Activated T-cell treated with anti-CD3 and anti-CD28 coated beads, Interleukin-2, amount 50 U/mL, for 24 hours (primary cell): ENCODE results near the gene CCDC63.
"Not testable (repeated sequence)": the region's sequence is repeated elsewhere in the genome, so short reads cannot be mapped to it uniquely, and the experiment has no call there.

Source experiments
- DNase-seq: peaks from one replicate; pipeline ENCODE4 v3.0.0-alpha.2; 2020
- H3K27ac Mint-ChIP-seq: 2 replicates; pipeline ENCODE4 v1.8.0; 2020; ENCODE audit warnings: mild to moderate bottlenecking, mixed read lengths
- H3K27me3 Mint-ChIP-seq: 2 replicates; pipeline ENCODE4 v1.8.0; 2020; ENCODE audit warnings: mixed read lengths
- H3K36me3 Mint-ChIP-seq: 2 replicates; pipeline ENCODE4 v1.8.0; 2020; ENCODE audit warnings: low read depth, mixed read lengths
- H3K4me1 Mint-ChIP-seq: 2 replicates; pipeline ENCODE4 v1.8.0; 2020; ENCODE audit warnings: low read depth, mixed read lengths
- H3K4me3 Mint-ChIP-seq: 2 replicates; pipeline ENCODE4 v1.8.0; 2020; ENCODE audit warnings: mild to moderate bottlenecking, moderate library complexity, mixed read lengths
- H3K9me3 Mint-ChIP-seq: 2 replicates; pipeline ENCODE4 v1.8.0; 2020; ENCODE audit warnings: mixed read lengths

CCDC63 gene

GRCh38 chr12:110932046-110932445 lies 85.3 kb downstream of the CCDC63 start:
- Mint-ChIP-seq H3K4me3 (no peak overlapping the region), H3K27ac (no peak overlapping the region), H3K27me3 (peaks cover 17% of the 10 kb centered on the region), H3K36me3 (no peaks in the 10 kb centered on the region), H3K9me3 (no peaks in the 10 kb centered on the region), H3K4me1 (peaks cover 2% of the 10 kb centered on the region)
- DNase-seq, result no peak

GRCh38 chr12:110933326-110933974 lies 86.7 kb downstream of the CCDC63 start:
- Mint-ChIP-seq H3K36me3 (no peaks in the 10 kb centered on the region), H3K9me3 (no peaks in the 10 kb centered on the region), H3K27me3 (peaks cover 21% of the 10 kb centered on the region), H3K27ac (no peak overlapping the region), H3K4me3 (no peak overlapping the region), H3K4me1 (peaks cover 6% of the 10 kb centered on the region)
- no peak for DNase-seq

GRCh38 chr12:110934093-110934852 lies 87.5 kb downstream of the CCDC63 start:
- Mint-ChIP-seq H3K27me3 (peaks cover 21% of the 10 kb centered on the region), H3K4me3 (no peak overlapping the region), H3K27ac (no peak overlapping the region), H3K4me1 (peaks cover 6% of the 10 kb centered on the region), H3K9me3 (no peaks in the 10 kb centered on the region), H3K36me3 (no peaks in the 10 kb centered on the region)
- DNase-seq, result no peak

GRCh38 chr12:110935588-110935987 lies 88.8 kb downstream of the CCDC63 start:
- H3K27ac Mint-ChIP-seq, result no peak overlapping the region
- H3K9me3 Mint-ChIP-seq, result no peaks in the 10 kb centered on the region
- peaks cover 21% of the 10 kb centered on the region for H3K27me3 Mint-ChIP-seq
- peaks cover 6% of the 10 kb centered on the region for H3K4me1 Mint-ChIP-seq
- H3K36me3 Mint-ChIP-seq, result no peaks in the 10 kb centered on the region
- no peak overlapping the region for H3K4me3 Mint-ChIP-seq
- DNase-seq, result no peak

- Mint-ChIP-seq H3K27me3 (peaks cover 21% of the 10 kb centered on the region), H3K4me1 (peaks cover 6% of the 10 kb centered on the region), H3K27ac (no peak overlapping the region), H3K4me3 (no peak overlapping the region), H3K9me3 (no peaks in the 10 kb centered on the region), H3K36me3 (no peaks in the 10 kb centered on the region)
- no peak for DNase-seq
These were observed 89.7 kb downstream of the CCDC63 start for GRCh38 chr12:110936367-110937103.

- peak; percentile 77 for DNase-seq
These were observed 90.4 kb downstream of the CCDC63 start for GRCh38 chr12:110937104-110937641.

GRCh38 chr12:110940296-110940695 lies 93.5 kb downstream of the CCDC63 start:
- Mint-ChIP-seq H3K36me3 (no peaks in the 10 kb centered on the region), H3K4me1 (peaks cover 6% of the 10 kb centered on the region)

More at GRCh38 chr12:110937104-110937641, 90.4 kb downstream of the CCDC63 start:
- Mint-ChIP-seq H3K4me1 (peaks cover 6% of the 10 kb centered on the region), H3K27ac (no peak overlapping the region), H3K9me3 (no peaks in the 10 kb centered on the region), H3K27me3 (peaks cover 21% of the 10 kb centered on the region), H3K36me3 (no peaks in the 10 kb centered on the region), H3K4me3 (no peak overlapping the region)

GRCh38 chr12:110940933-110941332 lies 94.1 kb downstream of the CCDC63 start:
- Mint-ChIP-seq H3K36me3 (no peaks in the 10 kb centered on the region), H3K27me3 (peaks cover 12% of the 10 kb centered on the region), H3K27ac (no peak overlapping the region), H3K4me3 (no peak overlapping the region), H3K4me1 (peaks cover 6% of the 10 kb centered on the region), H3K9me3 (peaks cover 5% of the 10 kb centered on the region)
- no peak for DNase-seq

More at GRCh38 chr12:110940296-110940695, 93.5 kb downstream of the CCDC63 start:
- H3K9me3 Mint-ChIP-seq, result no peaks in the 10 kb centered on the region
- no peak for DNase-seq
- no peak overlapping the region for H3K27ac Mint-ChIP-seq
- no peak overlapping the region for H3K4me3 Mint-ChIP-seq
- peaks cover 16% of the 10 kb centered on the region for H3K27me3 Mint-ChIP-seq

GRCh38 chr12:110941391-110941790 lies 94.6 kb downstream of the CCDC63 start:
- peaks cover 6% of the 10 kb centered on the region for H3K4me1 Mint-ChIP-seq
- H3K36me3 Mint-ChIP-seq, result no peaks in the 10 kb centered on the region
- H3K27ac Mint-ChIP-seq, result no peak overlapping the region
- H3K4me3 Mint-ChIP-seq, result no peak overlapping the region
- peaks cover 9% of the 10 kb centered on the region for H3K9me3 Mint-ChIP-seq
- DNase-seq, result no peak
- peaks cover 10% of the 10 kb centered on the region for H3K27me3 Mint-ChIP-seq

- H3K27me3 Mint-ChIP-seq, result no peaks in the 10 kb centered on the region
- DNase-seq, result no peak
- no peaks in the 10 kb centered on the region for H3K36me3 Mint-ChIP-seq
- peaks cover 11% of the 10 kb centered on the region for H3K9me3 Mint-ChIP-seq
- no peak overlapping the region for H3K4me3 Mint-ChIP-seq
- no peak overlapping the region for H3K27ac Mint-ChIP-seq
- H3K4me1 Mint-ChIP-seq, result no peaks in the 10 kb centered on the region
These were observed 96.6 kb downstream of the CCDC63 start for GRCh38 chr12:110943373-110943772.

GRCh38 chr12:110948041-110948440 lies 101.3 kb downstream of the CCDC63 start:
- peaks cover 12% of the 10 kb centered on the region for H3K9me3 Mint-ChIP-seq
- no peaks in the 10 kb centered on the region for H3K4me1 Mint-ChIP-seq

GRCh38 chr12:110950466-110950865 lies 103.7 kb downstream of the CCDC63 start:
- DNase-seq, H3K36me3 Mint-ChIP-seq, H3K27me3 Mint-ChIP-seq, H3K4me1 Mint-ChIP-seq, H3K27ac Mint-ChIP-seq, H3K4me3 Mint-ChIP-seq: not testable (repeated sequence)
- H3K9me3 Mint-ChIP-seq, result peaks cover 12% of the 10 kb centered on the region

More at GRCh38 chr12:110948041-110948440, 101.3 kb downstream of the CCDC63 start:
- DNase-seq, result no peak
- Mint-ChIP-seq H3K36me3 (no peaks in the 10 kb centered on the region), H3K27me3 (no peaks in the 10 kb centered on the region), H3K27ac (no peak overlapping the region), H3K4me3 (no peak overlapping the region)

- H3K4me3 Mint-ChIP-seq, H3K9me3 Mint-ChIP-seq, H3K27ac Mint-ChIP-seq, H3K4me1 Mint-ChIP-seq, H3K36me3 Mint-ChIP-seq, DNase-seq, H3K27me3 Mint-ChIP-seq: not testable (repeated sequence)
These were observed 104.1 kb downstream of the CCDC63 start for GRCh38 chr12:110950867-110951266.
